Effector memory CD8-positive, alpha-beta T cell (primary cell): ENCODE data around the gene BCAS3.

Source experiments
- ATAC-seq: fragments of 150-1000 bp; cut with Tn5 transposase; replicated peaks from 2 replicates; pipeline ENCODE4 v1.10.0; 2021; ENCODE audit warnings: mild to moderate bottlenecking, moderate library complexity
- DNase-seq, 3 experiments: peaks; one replicate each; pipeline ENCODE4 v3.0.0; 2021
- H3K27ac Mint-ChIP-seq, 2 donors: one replicate each; pipeline ENCODE4 v1.8.0; 2022; ENCODE audit warnings: mild to moderate bottlenecking in 2 of 2, mixed read lengths in 2 of 2, moderate library complexity in 2 of 2
- H3K27me3 Mint-ChIP-seq, 2 donors: one replicate each; pipeline ENCODE4 v1.8.0; 2022; ENCODE audit warnings: mixed read lengths in 2 of 2
- H3K36me3 Mint-ChIP-seq: one replicate; pipeline ENCODE4 v1.8.0; 2022; ENCODE audit warnings: mild to moderate bottlenecking, moderate library complexity, mixed read lengths; ENCODE audit not compliant: insufficient read depth
- H3K4me1 Mint-ChIP-seq, 2 donors: one replicate each; pipeline ENCODE4 v1.8.0; 2022; ENCODE audit warnings: low read depth in 2 of 2, mixed read lengths in 2 of 2
- H3K4me3 Mint-ChIP-seq, 2 donors: one replicate each; pipeline ENCODE4 v1.8.0; 2022; ENCODE audit warnings: mild to moderate bottlenecking in 2 of 2, mixed read lengths in 2 of 2, moderate library complexity in 2 of 2
- H3K9me3 Mint-ChIP-seq, 2 donors: one replicate each; pipeline ENCODE4 v1.8.0; 2022; ENCODE audit warnings: mixed read lengths in 2 of 2

BCAS3 gene

DNA sequence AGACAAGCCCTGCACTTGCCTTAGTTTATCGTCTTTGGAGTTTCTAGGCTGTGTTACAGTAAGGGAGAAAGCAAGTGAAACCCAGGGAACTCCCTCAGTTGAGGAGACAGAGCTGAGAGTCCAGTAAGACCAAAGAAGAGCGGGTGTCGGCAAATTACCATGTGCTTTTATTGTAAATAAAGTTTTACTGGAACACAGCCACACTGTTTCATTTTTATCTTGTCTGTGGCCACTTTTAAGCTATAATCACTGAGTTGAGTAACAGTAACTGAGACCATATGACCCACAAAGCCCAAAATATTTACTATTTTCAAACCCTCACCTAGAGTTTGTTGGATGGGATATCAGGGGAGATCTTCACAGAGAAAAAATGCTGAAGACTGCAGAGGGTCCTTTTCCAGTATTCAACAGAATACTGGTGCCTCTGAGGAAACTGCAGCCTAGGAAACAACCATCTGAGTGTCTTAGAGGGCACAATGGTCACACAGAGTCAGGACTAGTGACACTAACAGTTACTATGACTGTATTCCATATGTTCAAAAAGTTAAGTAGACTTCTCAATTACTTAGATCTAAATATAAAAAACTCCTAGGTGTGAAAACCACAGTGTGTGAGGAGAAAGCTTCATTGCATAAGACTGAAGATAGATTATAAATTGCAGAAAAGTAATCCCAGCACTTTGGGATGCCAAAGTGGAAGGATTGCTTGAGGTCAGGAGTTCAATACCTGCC lies 370.9 kb downstream of the BCAS3 start:
- peaks cover 7% of the 10 kb centered on the region for H3K36me3 Mint-ChIP-seq
- no peaks in the 10 kb centered on the region for H3K9me3 Mint-ChIP-seq
- peaks cover 9 to 17% of the 10 kb centered on the region in 2 donors for H3K4me1 Mint-ChIP-seq
- DNase-seq = no peak
- peak overlapping the region; percentile 20 to 74 for H3K27ac Mint-ChIP-seq
- no peaks in the 10 kb centered on the region for H3K27me3 Mint-ChIP-seq
- peak; percentile 58 for ATAC-seq
- no peak overlapping the region for H3K4me3 Mint-ChIP-seq

DNA sequence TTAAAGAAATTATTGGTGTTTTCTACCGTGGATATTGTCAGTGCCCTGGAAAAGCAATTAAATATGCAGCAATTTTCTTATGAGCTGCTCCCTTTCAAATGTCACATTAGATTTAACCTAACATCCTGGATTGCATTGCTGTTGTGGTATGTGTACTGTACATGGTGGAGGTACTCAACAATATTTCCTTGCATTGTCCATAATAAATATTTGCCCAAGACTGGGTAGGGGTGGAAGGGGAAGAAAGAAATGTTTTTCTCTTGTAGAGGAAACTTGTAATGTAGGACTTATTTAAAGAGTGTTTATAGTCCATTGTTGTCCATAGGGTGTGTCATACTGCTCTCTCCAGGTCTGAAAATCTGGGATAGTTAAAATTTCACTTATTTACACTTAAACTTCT lies 375.8 kb downstream of the BCAS3 start:
- no peak overlapping the region for H3K27ac Mint-ChIP-seq
- H3K4me3 Mint-ChIP-seq = no peak overlapping the region
- DNase-seq (no peak), ATAC-seq (no peak)
- H3K36me3 Mint-ChIP-seq = peaks cover 2% of the 10 kb centered on the region
- no peaks in the 10 kb centered on the region for H3K27me3 Mint-ChIP-seq
- H3K4me1 Mint-ChIP-seq = peaks cover 10 to 12% of the 10 kb centered on the region in 2 donors
- H3K9me3 Mint-ChIP-seq = no peaks in the 10 kb centered on the region

DNA sequence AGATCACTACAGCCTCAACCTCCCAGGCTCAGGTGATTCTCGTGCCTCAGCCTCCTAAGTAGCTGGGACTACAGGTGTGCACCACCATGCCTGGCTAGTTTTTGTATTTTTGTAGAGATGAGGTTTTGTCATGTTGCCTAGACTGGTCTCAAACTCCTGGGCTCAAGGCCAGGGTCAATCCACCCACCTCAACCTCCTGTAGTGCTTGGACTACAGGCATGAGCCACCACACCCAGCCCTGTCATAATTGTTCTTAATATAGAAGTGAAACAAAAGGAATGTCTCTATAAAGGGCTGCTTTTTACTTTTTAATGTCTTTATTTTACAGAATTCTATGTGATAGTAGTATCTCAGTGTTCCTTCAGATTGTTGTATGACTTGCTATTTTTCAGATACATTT lies 376.8 kb downstream of the BCAS3 start:
- Mint-ChIP-seq H3K27ac (no peak overlapping the region), H3K4me1 (peaks cover 5 to 6% of the 10 kb centered on the region in 2 donors), H3K4me3 (no peak overlapping the region), H3K27me3 (no peaks in the 10 kb centered on the region), H3K36me3 (peaks cover 2% of the 10 kb centered on the region), H3K9me3 (no peaks in the 10 kb centered on the region)
- DNase-seq (no peak), ATAC-seq (no peak)

DNA sequence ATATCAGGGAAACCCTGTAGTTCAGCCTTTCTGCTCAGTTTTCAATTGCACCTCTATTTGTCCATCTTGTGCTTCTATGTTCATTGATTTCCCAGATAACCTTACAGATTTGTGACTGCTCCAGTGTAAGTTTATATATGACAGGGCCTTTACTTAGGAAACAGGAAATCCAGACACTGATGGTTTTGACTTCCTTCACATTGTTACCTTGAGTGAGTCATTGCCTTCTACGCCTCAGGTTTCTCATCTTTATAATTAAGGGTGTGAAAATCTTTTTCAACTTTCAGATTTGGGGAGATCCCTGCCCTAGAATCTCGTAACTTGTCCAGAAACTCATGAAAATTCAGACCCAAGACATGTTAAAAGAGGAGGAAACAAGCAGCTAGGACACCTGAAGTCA lies 379.6 kb downstream of the BCAS3 start:
- DNase-seq (no peak), ATAC-seq (peak; percentile 45)
- no peak overlapping the region for H3K4me3 Mint-ChIP-seq
- peaks cover 2% of the 10 kb centered on the region for H3K36me3 Mint-ChIP-seq
- peak overlapping the region; percentile 44 to 53 for H3K27ac Mint-ChIP-seq
- H3K4me1 Mint-ChIP-seq = peaks cover 5 to 6% of the 10 kb centered on the region in 2 donors
- no peaks in the 10 kb centered on the region for H3K27me3 Mint-ChIP-seq
- H3K9me3 Mint-ChIP-seq = no peaks in the 10 kb centered on the region

DNA sequence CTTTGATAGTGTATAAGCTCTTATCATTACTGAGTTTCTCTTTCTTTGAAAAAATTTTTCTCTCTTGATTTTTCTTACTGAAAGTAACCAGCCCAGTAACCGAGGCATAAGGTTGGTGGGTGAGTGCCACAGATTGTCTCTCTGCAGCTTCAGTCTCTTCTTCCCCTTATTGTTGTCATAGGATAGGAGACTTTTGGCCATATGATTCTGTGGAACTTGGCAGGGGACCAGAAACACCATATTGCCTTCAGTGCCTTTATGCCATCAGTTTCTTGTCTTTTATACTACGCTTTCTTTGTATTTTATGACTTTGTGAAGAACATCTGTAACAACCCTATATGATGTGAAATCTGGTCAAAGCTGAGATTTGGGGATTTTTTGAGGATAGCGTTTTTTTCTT lies 380.4 kb downstream of the BCAS3 start:
- ATAC-seq = no peak
- no peak overlapping the region for H3K4me3 Mint-ChIP-seq
- H3K9me3 Mint-ChIP-seq = no peaks in the 10 kb centered on the region
- peaks cover 5 to 6% of the 10 kb centered on the region in 2 donors for H3K4me1 Mint-ChIP-seq
- H3K27me3 Mint-ChIP-seq = no peaks in the 10 kb centered on the region
- H3K27ac Mint-ChIP-seq = peak overlapping the region in 1 of 2 donors; percentile 44
- no peak for DNase-seq
- peaks cover 4% of the 10 kb centered on the region for H3K36me3 Mint-ChIP-seq

DNA sequence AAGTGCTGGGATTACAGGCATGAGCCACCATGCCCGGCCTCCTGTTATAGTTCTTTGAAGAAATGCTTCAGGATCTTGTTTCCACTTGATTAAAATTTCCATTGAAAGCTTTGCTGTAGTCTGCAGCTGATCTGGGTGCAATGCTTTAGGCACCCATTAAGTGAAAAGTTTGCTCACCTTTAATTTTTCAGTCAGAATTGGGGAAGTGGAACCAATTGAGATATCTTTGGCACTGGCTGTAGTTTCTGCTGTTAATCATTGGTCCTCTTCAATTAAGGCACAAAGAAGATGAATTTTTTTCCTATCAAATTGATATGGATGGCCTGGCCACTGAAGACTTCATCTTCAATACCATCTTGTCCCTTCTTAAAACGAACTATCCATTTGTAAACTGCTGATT lies 385.9 kb downstream of the BCAS3 start:
- peaks cover 0 to 4% of the 10 kb centered on the region in 2 donors for H3K4me1 Mint-ChIP-seq
- ATAC-seq (no peak), DNase-seq (no peak)
- no peak overlapping the region for H3K4me3 Mint-ChIP-seq
- no peaks in the 10 kb centered on the region for H3K9me3 Mint-ChIP-seq
- peaks cover 4% of the 10 kb centered on the region for H3K36me3 Mint-ChIP-seq
- H3K27me3 Mint-ChIP-seq = no peaks in the 10 kb centered on the region
- no peak overlapping the region for H3K27ac Mint-ChIP-seq

DNA sequence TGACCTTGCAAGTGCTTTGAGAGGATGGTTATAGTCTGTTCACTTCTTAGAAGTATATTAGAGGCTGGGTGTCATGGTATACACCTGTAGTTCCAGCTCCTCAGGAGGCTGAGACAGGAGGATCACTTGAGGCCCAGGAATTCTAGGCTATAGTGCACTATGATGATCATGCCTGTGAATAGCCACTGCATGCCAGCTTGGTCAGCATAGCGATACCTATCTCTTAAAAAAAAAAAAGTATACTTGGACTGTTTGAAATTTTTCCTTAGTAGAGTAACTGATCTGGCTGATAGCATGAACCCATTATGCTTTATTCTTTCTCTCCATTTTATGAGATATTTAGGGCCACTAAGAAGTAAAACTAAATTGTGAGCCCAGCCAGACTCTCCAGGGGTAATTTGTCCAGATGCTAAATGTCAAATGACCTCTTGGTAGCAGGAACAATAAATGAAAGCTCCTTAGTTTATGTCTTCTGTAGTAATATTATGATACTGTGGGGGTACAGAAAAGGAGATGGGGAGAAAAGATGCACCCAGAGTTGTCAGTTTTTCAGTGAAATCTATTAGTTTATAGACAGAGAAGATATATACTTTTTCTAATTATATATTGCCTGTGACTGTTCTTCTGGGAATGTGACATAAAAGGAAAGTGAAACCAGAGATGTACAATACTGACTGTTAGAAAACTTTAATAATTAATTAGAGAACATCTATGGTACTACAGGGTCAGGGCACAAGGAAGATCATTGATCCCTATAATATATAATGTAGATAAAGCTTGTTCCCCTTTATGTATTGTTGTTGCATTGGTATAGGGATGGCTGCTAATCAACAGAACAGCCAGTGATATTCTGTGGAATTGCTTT lies 386.7 kb downstream of the BCAS3 start:
- peaks cover 4% of the 10 kb centered on the region for H3K36me3 Mint-ChIP-seq
- no peaks in the 10 kb centered on the region for H3K27me3 Mint-ChIP-seq
- H3K4me1 Mint-ChIP-seq = peaks cover 0 to 4% of the 10 kb centered on the region in 2 donors
- no peak overlapping the region for H3K4me3 Mint-ChIP-seq
- peak overlapping the region in 1 of 2 donors; percentile 9 for H3K27ac Mint-ChIP-seq
- ATAC-seq = no peak
- no peaks in the 10 kb centered on the region for H3K9me3 Mint-ChIP-seq
- DNase-seq = no peak

DNA sequence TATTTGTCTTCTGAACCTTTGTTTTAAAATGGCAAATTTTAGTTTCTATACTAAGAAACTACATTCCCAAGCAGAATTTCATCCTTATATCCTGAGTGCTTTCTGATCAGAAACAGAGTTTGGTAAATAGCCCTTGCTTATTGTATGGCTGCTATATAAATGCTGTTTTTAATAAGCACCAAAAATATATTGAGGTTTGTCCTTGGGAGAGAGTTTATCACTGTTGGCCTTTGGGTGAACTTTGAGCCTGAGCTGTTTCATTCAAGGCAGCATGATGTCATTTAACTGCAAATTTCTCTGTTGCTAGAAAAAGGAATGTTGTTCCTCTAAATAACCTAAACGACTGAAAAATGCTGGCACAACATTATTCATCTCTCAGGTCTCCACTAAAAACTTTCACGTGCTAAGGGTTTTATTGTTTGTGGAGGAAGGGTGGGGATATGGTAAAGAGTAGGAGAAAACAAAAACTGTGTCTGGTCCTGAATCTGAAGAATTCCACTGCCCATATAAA lies 387.7 kb downstream of the BCAS3 start:
- Mint-ChIP-seq H3K27ac (peak overlapping the region in 1 of 2 donors; percentile 9), H3K9me3 (no peaks in the 10 kb centered on the region), H3K4me3 (no peak overlapping the region), H3K36me3 (peaks cover 4% of the 10 kb centered on the region), H3K27me3 (no peaks in the 10 kb centered on the region), H3K4me1 (peaks cover 0 to 4% of the 10 kb centered on the region in 2 donors)
- DNase-seq = no peak
- ATAC-seq = no peak

DNA sequence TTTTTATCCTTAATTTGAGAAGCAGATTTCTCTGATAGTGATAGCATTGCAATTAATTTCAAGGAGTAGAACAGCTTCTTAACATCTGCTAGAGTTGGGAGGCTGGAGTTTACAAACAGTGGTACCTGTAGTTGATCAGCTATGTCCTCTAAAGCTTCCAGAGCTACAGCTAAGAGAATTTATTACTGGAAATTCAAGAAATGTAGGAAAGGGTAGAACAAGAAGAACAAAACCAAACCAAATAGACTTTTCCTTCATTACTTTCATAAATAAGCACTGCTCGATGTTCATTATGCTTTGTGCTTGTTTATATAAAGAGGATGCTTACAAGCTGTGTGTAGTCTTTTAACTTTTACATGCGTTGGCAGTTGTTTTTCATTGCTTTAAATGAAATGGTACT lies 388.4 kb downstream of the BCAS3 start:
- H3K4me3 Mint-ChIP-seq = no peak overlapping the region
- peaks cover 4% of the 10 kb centered on the region for H3K36me3 Mint-ChIP-seq
- H3K27me3 Mint-ChIP-seq = no peaks in the 10 kb centered on the region
- no peaks in the 10 kb centered on the region for H3K9me3 Mint-ChIP-seq
- ATAC-seq = no peak
- peaks cover 0 to 4% of the 10 kb centered on the region in 2 donors for H3K4me1 Mint-ChIP-seq
- H3K27ac Mint-ChIP-seq = no peak overlapping the region
- no peak for DNase-seq

DNA sequence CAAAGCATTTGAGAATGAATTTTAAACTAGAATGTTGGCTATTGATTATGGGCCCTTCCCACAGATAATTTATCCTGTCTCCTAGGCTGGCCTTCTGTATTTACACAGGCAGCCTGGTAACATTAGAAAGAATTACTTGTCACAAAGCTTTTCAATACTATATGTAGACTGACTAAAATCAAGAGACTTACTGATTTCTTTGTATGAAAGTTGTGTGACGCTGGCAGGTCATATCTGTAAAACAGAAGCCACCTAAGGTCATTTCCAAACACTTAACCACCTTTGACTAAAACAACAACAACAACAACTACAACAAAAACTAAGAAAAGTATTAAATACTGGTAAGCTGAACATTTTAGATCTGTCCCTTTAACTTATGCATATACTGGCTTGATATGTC lies 393.0 kb downstream of the BCAS3 start:
- H3K9me3 Mint-ChIP-seq = no peaks in the 10 kb centered on the region
- DNase-seq (no peak), ATAC-seq (no peak)
- no peaks in the 10 kb centered on the region for H3K36me3 Mint-ChIP-seq
- H3K27me3 Mint-ChIP-seq = no peaks in the 10 kb centered on the region
- H3K4me3 Mint-ChIP-seq = no peak overlapping the region
- no peaks in the 10 kb centered on the region for H3K4me1 Mint-ChIP-seq
- no peak overlapping the region for H3K27ac Mint-ChIP-seq

DNA sequence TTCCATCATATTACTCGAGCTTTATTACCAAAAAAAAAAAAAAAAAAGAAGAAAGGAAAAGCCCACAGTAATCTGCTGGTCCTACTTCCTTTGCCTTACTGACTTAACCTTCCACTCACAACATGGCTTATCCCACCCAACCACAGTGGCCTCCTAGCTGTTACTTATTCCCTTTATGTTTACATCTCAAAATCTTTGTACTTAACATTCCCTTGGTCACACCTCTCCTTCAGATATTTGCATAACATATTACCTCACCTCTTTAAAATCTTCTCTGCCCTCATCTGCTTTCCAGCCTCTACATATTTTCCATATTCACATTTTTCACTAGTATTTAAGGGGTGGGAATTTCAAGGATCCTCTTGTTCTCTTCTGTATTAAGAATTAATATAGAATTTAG lies 395.0 kb downstream of the BCAS3 start:
- H3K4me1 Mint-ChIP-seq = no peaks in the 10 kb centered on the region
- H3K27me3 Mint-ChIP-seq = no peaks in the 10 kb centered on the region

DNA sequence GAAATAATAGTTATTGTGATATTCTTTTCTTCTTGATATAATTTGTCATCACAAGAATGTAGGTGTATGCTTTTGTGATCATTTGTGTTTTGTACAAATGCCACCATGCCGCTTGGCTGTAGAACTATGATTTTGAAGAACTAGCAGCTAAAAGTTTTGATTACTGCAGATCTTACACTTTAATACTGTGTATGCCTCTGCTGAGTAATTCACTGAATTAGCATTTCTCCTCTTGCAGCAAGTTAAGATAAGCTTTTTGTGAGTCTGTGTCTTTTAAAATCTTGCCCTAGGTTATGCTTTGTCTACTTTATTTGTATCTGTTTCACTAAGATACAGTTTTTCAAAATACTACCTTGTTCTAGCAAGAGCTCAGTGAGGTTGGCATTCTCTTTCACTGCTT lies 395.5 kb downstream of the BCAS3 start:
- DNase-seq (no peak), ATAC-seq (no peak)
- H3K9me3 Mint-ChIP-seq = no peaks in the 10 kb centered on the region
- H3K27ac Mint-ChIP-seq = no peak overlapping the region
- no peak overlapping the region for H3K4me3 Mint-ChIP-seq
- H3K27me3 Mint-ChIP-seq = no peaks in the 10 kb centered on the region
- no peaks in the 10 kb centered on the region for H3K36me3 Mint-ChIP-seq
- no peaks in the 10 kb centered on the region for H3K4me1 Mint-ChIP-seq

More for the DNA sequence above, 395.0 kb downstream of the BCAS3 start:
- H3K9me3 Mint-ChIP-seq = no peaks in the 10 kb centered on the region
- no peaks in the 10 kb centered on the region for H3K36me3 Mint-ChIP-seq
- H3K4me3 Mint-ChIP-seq = no peak overlapping the region
- no peak for ATAC-seq
- no peak for DNase-seq
- H3K27ac Mint-ChIP-seq = no peak overlapping the region

DNA sequence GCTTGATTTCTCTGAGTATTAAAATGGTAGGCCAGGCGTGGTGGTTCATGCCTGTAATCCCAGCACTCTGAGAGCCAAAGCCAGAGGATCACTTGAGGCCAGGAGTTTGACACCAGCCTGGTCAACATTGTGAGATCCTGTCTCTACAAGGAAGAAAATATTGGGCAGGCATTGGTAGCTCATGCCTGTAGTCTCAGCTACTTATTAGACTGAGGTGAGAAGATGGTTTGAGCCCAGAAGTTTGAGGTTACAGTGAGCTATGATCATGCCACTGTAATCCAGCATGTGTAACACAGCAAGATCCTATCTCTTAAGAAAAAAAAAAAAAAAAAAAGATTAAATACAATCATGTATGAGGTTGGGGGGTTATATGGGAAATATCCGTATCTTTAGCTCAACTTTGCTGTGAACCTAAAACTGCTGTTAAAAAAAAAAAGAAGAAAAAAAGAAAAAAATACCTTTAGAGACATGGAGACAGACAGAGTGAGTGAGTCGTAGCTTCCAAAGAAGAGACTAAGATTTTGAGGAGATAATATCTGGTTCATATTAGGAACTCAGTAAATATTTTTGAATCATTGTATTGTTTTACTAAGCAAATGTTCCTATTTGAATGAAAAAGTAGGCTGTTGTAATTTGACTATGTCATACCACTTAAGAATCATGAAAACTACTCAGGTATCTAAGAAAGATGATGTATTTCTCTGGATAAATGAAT lies 396.3 kb downstream of the BCAS3 start:
- no peaks in the 10 kb centered on the region for H3K4me1 Mint-ChIP-seq
- no peak for DNase-seq
- peak overlapping the region in 1 of 2 donors; percentile 29 for H3K27ac Mint-ChIP-seq
- no peaks in the 10 kb centered on the region for H3K27me3 Mint-ChIP-seq
- no peaks in the 10 kb centered on the region for H3K36me3 Mint-ChIP-seq
- H3K9me3 Mint-ChIP-seq = no peaks in the 10 kb centered on the region
- no peak overlapping the region for H3K4me3 Mint-ChIP-seq
- no peak for ATAC-seq
